Measurements from ENCODE around the gene PPY.

- no peak for TF ChIP-seq CTCF (IDR thresholded peaks at IDR 0.05; ENCODE audit: poor library complexity)
- no peak for TF ChIP-seq EZH2phosphoT487 (IDR thresholded peaks at IDR 0.05; ENCODE audit: low read depth, severe bottlenecking, unreplicated experiment)
- TF ChIP-seq EZH2 (IDR thresholded peaks at IDR 0.05; ENCODE audit: borderline replicate concordance): no peak
These were observed 8.3 kb upstream of the PPY start for GRCh38 chr17:43950554-43950953.
